GM12865 (cell line): ENCODE results near the gene PALLD.

Experiments used
- DNase-seq: peaks from one replicate; pipeline ENCODE4 v3.0.0; 2010; ENCODE audit warnings: low read depth
- H3K4me3 ChIP-seq: 2 replicates; pipeline ENCODE4 v1.5.1; 2011; ENCODE audit warnings: mild to moderate bottlenecking, low read depth, low read length, control low read depth
- TF ChIP-seq, protein P1 (sequence below): IDR thresholded peaks from 2 replicates; pipeline ENCODE4 v1.5.1; 2011; ENCODE audit warnings: low read length, control low read depth, low read depth, inconsistent platforms; ENCODE audit not compliant: insufficient read depth; ENCODE audit errors: missing control alignments

Gene PALLD

DNA sequence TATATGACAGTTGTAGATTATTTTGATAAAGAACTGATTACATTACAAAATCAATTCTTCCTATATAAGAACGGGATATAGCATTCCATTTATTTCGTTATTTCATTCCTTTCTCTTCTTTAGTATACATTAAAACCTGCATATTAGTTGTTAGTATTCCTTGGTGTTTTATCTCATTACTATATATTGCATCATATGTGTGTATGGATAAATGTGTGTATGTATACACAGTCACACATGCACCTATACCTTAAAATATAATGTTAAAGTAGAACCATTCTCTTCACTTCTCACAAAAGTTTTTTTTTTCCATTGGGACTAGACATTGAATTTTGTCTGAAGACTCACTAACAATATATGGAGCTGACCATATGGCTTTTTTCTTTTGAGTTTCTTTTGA is 5.3 kb upstream of the PALLD start:
- no peak for DNase-seq
- TF ChIP-seq, protein P1, sequence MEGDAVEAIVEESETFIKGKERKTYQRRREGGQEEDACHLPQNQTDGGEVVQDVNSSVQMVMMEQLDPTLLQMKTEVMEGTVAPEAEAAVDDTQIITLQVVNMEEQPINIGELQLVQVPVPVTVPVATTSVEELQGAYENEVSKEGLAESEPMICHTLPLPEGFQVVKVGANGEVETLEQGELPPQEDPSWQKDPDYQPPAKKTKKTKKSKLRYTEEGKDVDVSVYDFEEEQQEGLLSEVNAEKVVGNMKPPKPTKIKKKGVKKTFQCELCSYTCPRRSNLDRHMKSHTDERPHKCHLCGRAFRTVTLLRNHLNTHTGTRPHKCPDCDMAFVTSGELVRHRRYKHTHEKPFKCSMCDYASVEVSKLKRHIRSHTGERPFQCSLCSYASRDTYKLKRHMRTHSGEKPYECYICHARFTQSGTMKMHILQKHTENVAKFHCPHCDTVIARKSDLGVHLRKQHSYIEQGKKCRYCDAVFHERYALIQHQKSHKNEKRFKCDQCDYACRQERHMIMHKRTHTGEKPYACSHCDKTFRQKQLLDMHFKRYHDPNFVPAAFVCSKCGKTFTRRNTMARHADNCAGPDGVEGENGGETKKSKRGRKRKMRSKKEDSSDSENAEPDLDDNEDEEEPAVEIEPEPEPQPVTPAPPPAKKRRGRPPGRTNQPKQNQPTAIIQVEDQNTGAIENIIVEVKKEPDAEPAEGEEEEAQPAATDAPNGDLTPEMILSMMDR: no peak
- H3K4me3 ChIP-seq: no peak overlapping the region

DNA sequence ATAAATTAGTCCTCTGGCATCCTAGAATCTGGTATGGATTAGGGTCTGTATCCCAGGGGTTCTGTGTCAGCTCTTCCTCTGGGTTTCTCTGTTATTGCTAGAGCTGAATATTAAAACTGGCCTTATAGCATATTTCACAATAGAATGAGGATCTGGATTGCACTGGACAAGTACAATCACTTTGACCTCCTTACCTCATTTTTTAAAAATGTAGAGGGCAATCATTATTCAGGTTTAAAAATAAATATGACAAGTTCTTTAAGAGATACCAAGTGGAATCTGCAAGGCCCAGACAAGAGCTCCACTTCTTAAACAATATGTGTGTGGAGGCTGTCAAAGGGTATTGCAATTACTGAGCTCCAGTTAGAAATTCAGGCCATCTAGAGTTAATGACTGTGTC is 1.4 kb downstream of the PALLD start:
- no peak overlapping the region for H3K4me3 ChIP-seq
- TF ChIP-seq, protein P1: no peak
- no peak for DNase-seq

- H3K4me3 ChIP-seq: no peak overlapping the region
- DNase-seq: no peak
- TF ChIP-seq, protein P1: no peak
These were observed 2.4 kb downstream of the PALLD start for GRCh38 chr4:168499241-168499640.

DNA sequence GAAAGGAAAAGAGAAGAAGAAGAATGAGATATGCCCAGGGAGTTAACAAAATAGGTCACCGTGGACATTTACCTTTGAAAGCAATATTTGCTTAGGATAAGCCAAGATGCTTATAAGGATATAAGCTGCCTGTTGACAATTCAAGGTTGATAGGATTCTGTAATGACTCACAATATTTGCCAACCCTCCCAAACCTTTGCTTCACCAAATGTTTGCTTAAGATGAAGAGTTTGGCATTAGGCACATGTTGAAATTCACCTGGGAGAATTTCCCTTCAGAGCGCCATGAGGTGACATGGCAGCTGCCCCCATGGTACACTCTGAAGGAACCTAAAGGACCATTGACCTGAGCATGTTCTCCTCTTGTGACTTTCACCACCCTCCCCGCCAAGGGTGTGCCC is 4.6 kb downstream of the PALLD start:
- TF ChIP-seq, protein P1: no peak
- no peak for DNase-seq
- H3K4me3 ChIP-seq: no peak overlapping the region

GRCh38 chr4:168502861-168503260 is 6.0 kb downstream of the PALLD start:
- DNase-seq: no peak
- TF ChIP-seq, protein P1: no peak
- no peak overlapping the region for H3K4me3 ChIP-seq

GRCh38 chr4:168503652-168504362 is 7.0 kb downstream of the PALLD start:
- no peak overlapping the region for H3K4me3 ChIP-seq
- TF ChIP-seq, protein P1: no peak
- no peak for DNase-seq

DNA sequence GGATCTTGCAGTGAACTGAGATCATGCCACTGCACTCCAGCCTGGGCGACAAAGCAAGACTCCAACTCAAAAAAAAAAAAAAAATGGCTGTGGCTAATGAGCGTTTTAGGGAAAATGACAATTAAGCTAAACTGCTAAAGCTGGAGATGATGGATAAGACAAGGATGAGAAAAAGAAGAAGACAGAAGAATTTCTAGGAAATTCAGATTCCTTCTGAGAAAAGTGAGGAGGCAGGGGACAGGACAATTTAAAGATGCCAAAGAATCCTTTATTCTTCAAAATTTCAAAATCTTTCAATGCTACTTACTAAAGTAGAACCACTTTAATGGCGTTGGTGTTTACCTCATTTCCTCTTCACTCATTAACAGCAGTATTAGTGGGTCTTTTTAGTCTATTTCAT is 7.7 kb downstream of the PALLD start:
- TF ChIP-seq, protein P1: no peak
- no peak for DNase-seq
- H3K4me3 ChIP-seq: no peak overlapping the region
